Lower lobe of right lung (tissue), 2 donors: ENCODE data around the gene CYTL1. TPM values are rescaled to one million over a fixed set of nuclear protein-coding genes. Genes with fewer than 3 reads are reported as not detected.

Experiments used
- ATAC-seq, 2 donors: fragments of 200-7000 bp; cut with Tn5 transposase; one replicate each; pipeline ENCODE4 v1.9.1; 2020 to 2022; ENCODE audit warnings: mild to moderate bottlenecking in 2 of 2, moderate library complexity in 2 of 2
- DNase-seq: peaks from one replicate; pipeline ENCODE4 v3.0.0-alpha.2; 2020
- H3K27ac ChIP-seq: fragments of 200-600 bp; one replicate; pipeline ENCODE4 v1.8.0; 2022
- H3K27me3 ChIP-seq: fragments of 200-600 bp; one replicate; pipeline ENCODE4 v1.8.0; 2022; ENCODE audit warnings: low read depth
- H3K36me3 ChIP-seq: fragments of 200-600 bp; one replicate; pipeline ENCODE4 v1.8.0; 2022; ENCODE audit warnings: mild to moderate bottlenecking
- H3K4me1 ChIP-seq: fragments of 200-600 bp; one replicate; pipeline ENCODE4 v1.8.0; 2022
- H3K4me3 ChIP-seq: fragments of 200-600 bp; one replicate; pipeline ENCODE4 v1.8.0; 2022; ENCODE audit warnings: mild to moderate bottlenecking
- H3K9me3 ChIP-seq: fragments of 200-600 bp; one replicate; pipeline ENCODE4 v1.8.0; 2022
- intact Hi-C: fragments of 100-400 bp; cut with DNase I; formaldehyde crosslinking; loops from one replicate; pipeline ENCODE4 v1.11.0; 2022
- total RNA-seq: library from RNA; stranded (reverse); fragmentation: NEBNext Ultra II Directional; extraction: Animal tissue kit (Norgen Biotek cat#: 25700); gene quantifications from one replicate; pipeline ENCODE4 v1.2.1, GENCODE V29; 2021
- TF ChIP-seq, protein P1 (sequence below): fragments of 200-600 bp; IDR thresholded peaks from one replicate; pipeline ENCODE4 v1.8.0; 2022; ENCODE audit warnings: antibody characterized with exemption, mild to moderate bottlenecking
- donor health status: DM: no; HTN: yes; CAD: no; lungs with severe emphysema.

Gene CYTL1
- total RNA-seq, 1 donor from 2014 or later, result 1.4 TPM

DNA sequence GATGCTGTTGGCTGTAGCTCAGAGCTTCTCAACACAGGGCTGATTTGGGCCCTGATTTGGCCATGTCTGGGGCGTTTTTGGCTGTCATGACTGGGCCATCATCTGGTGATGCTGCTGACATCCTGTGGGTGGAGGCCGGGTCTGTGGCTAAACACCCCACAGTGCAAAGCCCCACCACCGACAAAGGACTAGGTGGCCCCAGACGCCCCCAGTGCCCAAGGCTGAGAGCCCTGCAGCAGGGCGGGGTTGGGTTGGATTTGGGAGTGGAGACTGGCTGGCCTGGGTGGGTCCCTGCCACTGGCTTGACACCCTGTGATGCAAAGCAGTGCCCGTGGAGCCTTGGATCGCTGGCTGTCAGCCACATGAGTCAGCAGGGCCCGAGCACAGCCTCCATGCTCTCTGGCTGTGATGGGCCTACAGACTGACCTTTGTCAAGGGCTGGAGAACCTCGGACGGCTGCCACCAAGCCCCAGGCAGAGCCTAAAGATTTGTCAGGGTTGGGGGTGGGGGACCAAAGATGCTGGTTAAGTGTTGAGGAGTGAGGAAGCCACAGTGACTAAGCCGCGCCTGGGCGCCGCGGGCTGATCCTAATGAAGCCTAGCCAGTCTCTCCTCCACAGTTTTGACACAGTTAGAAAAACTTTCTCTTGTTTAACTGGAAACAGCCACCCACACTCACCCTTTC, 28.3 kb downstream of the CYTL1 start:
- Histone ChIP-seq H3K4me1 (peaks cover 7% of the 10 kb centered on the region), H3K36me3 (no peaks in the 10 kb centered on the region), H3K27me3 (peaks cover 13% of the 10 kb centered on the region), H3K4me3 (no peak overlapping the region), H3K27ac (no peak overlapping the region), H3K9me3 (no peaks in the 10 kb centered on the region)
- TF ChIP-seq, protein P1, sequence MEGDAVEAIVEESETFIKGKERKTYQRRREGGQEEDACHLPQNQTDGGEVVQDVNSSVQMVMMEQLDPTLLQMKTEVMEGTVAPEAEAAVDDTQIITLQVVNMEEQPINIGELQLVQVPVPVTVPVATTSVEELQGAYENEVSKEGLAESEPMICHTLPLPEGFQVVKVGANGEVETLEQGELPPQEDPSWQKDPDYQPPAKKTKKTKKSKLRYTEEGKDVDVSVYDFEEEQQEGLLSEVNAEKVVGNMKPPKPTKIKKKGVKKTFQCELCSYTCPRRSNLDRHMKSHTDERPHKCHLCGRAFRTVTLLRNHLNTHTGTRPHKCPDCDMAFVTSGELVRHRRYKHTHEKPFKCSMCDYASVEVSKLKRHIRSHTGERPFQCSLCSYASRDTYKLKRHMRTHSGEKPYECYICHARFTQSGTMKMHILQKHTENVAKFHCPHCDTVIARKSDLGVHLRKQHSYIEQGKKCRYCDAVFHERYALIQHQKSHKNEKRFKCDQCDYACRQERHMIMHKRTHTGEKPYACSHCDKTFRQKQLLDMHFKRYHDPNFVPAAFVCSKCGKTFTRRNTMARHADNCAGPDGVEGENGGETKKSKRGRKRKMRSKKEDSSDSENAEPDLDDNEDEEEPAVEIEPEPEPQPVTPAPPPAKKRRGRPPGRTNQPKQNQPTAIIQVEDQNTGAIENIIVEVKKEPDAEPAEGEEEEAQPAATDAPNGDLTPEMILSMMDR, result no peak
- DNase-seq, result no peak
- peak; percentile 30 to 43 for ATAC-seq
- intact Hi-C loops, result no loop called here

DNA sequence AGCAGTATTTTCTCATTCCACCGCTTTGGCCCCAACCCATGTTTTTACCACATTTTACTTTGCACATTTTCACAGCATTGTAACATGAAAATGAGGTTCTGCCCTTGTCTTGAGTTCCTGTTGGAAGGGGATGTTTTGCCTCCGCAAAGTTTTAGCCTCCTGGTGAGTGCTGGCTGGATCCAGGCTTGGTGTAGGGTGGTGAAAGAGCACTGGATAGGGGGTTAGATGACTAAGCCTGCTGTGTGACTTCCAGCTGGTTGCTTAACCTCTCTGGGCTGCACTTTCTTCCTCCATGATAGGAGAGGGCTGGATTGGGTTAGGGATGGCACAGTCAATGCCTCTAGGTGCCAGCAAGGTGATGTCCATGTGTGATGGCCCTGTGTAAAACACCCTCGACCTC, 28.9 kb downstream of the CYTL1 start:
- peaks cover 11% of the 10 kb centered on the region for H3K27me3 ChIP-seq
- H3K9me3 ChIP-seq, result no peaks in the 10 kb centered on the region
- intact Hi-C loops, result no loop called here
- no peak overlapping the region for H3K4me3 ChIP-seq
- peaks cover 6% of the 10 kb centered on the region for H3K4me1 ChIP-seq
- DNase-seq (no peak), ATAC-seq (no peak)
- H3K36me3 ChIP-seq, result no peaks in the 10 kb centered on the region
- TF ChIP-seq, protein P1, result no peak
- no peak overlapping the region for H3K27ac ChIP-seq

DNA sequence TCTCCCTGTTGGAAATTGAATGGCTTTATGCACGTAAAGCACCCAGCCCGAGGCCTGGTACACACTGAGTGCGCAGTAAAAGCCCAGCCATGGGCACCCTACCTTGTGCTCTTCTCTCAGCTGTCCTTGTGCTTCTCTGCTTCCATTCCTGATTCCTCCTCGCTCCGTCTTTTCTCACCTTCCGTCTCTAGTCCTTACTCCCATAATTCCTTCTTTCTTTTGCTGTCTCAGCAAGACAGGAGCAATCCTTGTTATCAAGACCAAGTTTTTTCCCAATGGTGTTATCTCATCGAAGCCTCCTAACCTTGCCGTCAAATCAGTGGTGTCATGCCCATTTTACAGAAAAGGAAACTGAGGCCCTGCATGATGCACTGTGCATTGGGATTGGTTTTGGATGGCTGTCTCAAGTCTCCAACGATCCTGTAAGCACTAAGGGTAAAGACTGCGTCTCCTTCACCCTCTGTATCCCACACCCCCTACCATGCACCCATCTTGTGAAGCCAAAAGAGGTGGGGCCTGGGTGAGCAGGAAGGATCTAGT, 30.1 kb downstream of the CYTL1 start:
- Histone ChIP-seq H3K27me3 (no peaks in the 10 kb centered on the region), H3K9me3 (no peaks in the 10 kb centered on the region), H3K4me3 (no peak overlapping the region), H3K36me3 (no peaks in the 10 kb centered on the region), H3K4me1 (no peaks in the 10 kb centered on the region), H3K27ac (no peak overlapping the region)
- intact Hi-C loops, result no loop called here
- DNase-seq, result no peak
- ATAC-seq, result no peak
- TF ChIP-seq, protein P1, result no peak

DNA sequence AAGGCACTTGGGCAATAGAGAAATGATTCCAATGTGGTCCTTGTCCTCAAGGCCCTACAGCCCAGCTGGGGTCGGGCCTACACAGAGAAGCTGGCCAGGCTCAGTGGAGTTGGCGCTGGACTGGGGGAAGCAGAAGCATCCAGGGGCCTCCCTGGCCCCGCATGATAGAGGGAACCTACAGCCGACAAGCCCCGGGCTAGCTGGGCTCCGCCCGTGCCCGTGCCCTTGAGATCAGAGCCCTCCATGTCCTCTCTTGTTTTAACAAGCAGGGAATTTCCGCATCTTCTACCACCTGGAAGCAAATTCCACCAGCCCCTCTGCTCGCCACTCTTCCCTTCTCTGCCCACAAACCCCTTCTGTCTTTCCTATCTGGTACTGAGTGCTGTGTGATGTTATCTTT, 31.6 kb downstream of the CYTL1 start:
- H3K4me3 ChIP-seq, result no peak overlapping the region
- intact Hi-C loops, result no loop called here
- TF ChIP-seq, protein P1, result no peak
- no peaks in the 10 kb centered on the region for H3K9me3 ChIP-seq
- no peaks in the 10 kb centered on the region for H3K4me1 ChIP-seq
- DNase-seq, result no peak
- no peaks in the 10 kb centered on the region for H3K36me3 ChIP-seq
- no peaks in the 10 kb centered on the region for H3K27me3 ChIP-seq
- H3K27ac ChIP-seq, result no peak overlapping the region
- no peak for ATAC-seq

DNA sequence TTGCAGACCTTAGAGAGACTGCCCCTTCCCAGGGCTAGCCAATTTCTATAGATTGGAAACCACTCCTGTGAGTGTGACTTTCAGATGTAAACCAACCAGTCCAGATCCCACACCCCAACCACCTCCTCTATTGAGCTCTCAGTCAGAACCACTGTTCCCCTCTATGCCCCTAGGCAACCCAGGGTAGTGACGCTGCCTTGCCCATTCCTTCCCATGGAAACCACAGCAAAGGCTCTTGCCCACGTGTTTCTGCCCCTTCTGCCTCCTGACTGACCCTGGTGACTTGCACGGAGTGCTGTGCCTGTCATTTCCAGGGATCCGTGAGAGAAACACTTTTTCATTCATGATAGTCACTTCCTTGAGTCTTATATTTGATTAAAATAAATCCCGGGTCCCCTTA, 32.4 kb downstream of the CYTL1 start:
- Histone ChIP-seq H3K4me1 (no peaks in the 10 kb centered on the region), H3K27me3 (no peaks in the 10 kb centered on the region), H3K4me3 (no peak overlapping the region), H3K36me3 (no peaks in the 10 kb centered on the region), H3K27ac (no peak overlapping the region), H3K9me3 (no peaks in the 10 kb centered on the region)
- TF ChIP-seq, protein P1, result no peak
- ATAC-seq, result no peak
- intact Hi-C loops, result no loop called here
- no peak for DNase-seq
